NCI-H2107 treated with DMSO at 0.1 percent for 48 hours (cell line): ENCODE data around the gene NUP35.
"Not testable (repeated sequence)": the region's sequence is repeated elsewhere in the genome, so short reads cannot be mapped to it uniquely, and the experiment has no call there.

Source experiments
- DNase-seq: peaks from one replicate; lab custom pipeline; 2025; ENCODE audit not compliant: unreplicated experiment; lab: John Stamatoyannopoulos, UW

Gene NUP35

GRCh38 chr2:183134016-183134415, 9.8 kb downstream of the NUP35 start:
- no peak for DNase-seq

DNA sequence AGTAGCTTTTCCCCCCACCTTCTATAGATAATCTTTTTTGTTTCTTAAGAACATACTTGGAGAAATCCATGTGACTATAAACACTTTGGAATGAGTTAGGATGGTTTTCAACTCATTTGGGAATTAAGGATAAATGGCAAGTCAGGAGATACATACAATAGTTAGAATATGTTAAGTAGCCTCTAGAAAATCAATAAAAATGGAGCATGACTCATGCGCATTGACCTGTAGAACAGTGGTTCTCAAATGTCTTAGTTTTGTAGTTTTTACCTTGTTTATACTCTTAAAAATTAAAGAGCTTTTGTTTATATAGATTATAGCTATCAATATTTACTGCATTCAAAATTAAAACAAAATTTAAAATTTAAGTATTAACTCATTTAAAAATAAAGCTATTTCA, 24.7 kb downstream of the NUP35 start:
- no peak for DNase-seq

- DNase-seq = no peak
These were observed 25.2 kb downstream of the NUP35 start for GRCh38 chr2:183149489-183149888.

- not testable (repeated sequence) for DNase-seq
These were observed 28.0 kb downstream of the NUP35 start for GRCh38 chr2:183152280-183152679.

DNA sequence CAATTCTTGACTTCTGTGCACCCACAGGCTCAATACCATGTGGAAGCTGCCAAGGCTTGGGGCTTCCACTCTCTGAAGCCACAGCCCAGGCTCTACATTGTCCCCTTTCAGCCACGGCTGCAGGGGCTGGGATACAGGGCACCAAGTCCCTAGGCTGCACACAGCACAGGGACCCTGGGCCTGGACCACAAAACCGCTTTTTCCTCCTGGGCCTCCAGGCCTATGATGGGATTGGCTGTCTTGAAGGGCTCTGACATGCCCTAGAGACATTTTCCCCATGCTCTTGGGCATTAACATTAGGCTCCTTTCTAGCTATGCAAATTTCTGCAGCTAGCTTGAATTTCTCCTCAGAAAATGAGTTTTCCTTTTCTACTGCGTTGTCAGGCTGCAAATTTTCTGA, 29.7 kb downstream of the NUP35 start:
- no peak for DNase-seq

- not testable (repeated sequence) for DNase-seq
These were observed 30.5 kb downstream of the NUP35 start for GRCh38 chr2:183154772-183155171.

GRCh38 chr2:183157131-183157530, 32.9 kb downstream of the NUP35 start:
- DNase-seq = no peak

GRCh38 chr2:183162362-183162761, 38.1 kb downstream of the NUP35 start:
- no peak for DNase-seq

- DNase-seq = no peak
These were observed 39.8 kb downstream of the NUP35 start for GRCh38 chr2:183163821-183164649.

- DNase-seq = no peak
These were observed 40.4 kb downstream of the NUP35 start for GRCh38 chr2:183164650-183165015.

GRCh38 chr2:183166210-183166609, 42.0 kb downstream of the NUP35 start:
- no peak for DNase-seq

GRCh38 chr2:183166976-183167375, 42.7 kb downstream of the NUP35 start:
- not testable (repeated sequence) for DNase-seq

DNA sequence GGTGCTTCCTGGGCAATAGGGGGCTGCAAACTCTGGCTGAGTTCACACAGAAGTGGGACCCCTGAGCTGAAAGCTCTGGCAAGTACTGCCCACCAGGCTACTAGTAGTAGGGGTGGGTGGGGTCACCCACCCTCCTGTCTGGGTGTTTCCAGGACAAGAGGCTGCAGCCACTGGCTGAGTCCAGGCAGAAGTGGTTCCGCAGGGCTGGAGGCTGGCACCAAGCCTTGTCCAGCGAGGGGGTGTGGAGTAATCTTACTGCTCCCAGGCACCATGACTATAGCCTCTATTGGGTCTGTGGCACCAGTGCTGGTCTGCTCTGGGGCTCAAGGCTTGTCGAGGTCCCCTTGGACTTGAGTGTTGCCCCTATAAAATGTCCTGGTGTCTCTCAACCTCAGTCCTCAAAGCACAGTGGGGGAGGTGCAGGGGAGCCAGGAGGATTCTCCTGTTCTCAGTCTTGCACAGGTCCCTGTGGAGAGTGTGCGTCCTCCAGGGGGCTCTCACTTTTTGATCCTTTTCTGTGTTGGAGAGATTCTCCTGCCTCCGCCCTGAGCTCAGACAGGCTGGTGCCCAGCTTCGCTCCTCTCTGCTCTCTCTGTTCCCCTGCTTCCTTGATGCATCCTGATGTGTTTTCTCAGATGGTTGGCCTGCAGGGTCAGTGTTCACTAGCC, 48.1 kb downstream of the NUP35 start:
- no peak for DNase-seq

GRCh38 chr2:183179156-183179555, 54.9 kb downstream of the NUP35 start:
- DNase-seq = no peak

DNA sequence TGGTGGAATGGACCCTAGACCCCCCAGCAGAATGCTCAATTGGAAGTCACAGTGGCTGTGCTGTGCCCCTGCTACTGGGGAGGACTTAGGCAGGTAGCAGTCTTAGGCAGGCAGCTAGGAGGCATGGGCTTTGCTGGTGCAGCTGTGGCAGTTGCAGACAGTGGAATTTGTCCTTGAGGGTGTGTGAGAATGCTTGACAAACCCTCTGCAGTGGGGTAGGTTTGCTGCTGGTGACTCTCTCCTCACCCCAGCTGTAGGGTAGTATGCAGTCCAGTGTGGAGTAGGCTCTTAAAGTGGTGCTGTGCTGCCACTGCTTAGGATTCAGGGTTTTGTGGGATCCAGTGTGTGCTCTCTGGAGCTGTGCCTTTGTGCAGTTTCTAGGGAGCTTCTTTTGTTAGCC, 61.3 kb downstream of the NUP35 start:
- no peak for DNase-seq

GRCh38 chr2:183186296-183186695, 62.1 kb downstream of the NUP35 start:
- no peak for DNase-seq

GRCh38 chr2:183186766-183187165, 62.5 kb downstream of the NUP35 start:
- no peak for DNase-seq

DNA sequence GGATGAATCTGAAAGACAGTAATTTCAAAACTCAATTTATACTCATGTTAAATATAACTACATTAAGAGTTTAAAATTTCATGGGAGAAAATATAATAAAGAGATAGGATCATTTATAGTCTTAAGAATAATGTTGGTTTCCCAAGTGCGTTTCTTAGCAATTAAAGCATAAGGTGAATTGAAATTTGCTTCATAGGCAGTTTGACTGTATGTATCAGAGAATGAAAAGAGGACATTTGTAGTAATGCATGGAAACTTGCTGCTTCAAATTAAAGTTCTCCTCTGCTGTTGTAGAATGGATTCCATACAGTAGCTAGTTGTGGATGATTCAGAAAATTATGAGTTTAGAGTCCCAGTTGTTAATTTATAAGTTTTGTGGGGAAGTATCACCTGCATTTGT, 68.1 kb downstream of the NUP35 start:
- no peak for DNase-seq

DNA sequence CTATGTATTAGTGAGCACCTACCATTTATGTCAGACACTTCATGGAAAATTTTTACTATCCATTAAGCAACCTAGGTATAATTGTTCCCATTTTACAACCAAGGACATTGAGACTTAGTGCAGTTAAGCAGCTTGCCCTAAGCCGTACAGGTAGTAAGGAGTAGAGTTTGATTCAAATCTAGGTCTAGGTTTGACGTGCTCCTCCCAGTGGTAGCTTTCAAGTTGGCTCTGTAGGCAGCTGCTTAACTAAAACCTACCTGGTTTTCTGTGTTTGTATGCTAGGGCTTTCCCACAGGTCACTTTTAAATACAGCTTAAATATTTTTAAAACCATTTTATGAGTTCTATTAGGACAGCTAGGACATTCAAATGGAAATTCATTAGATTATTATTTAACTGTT, 69.7 kb downstream of the NUP35 start:
- no peak for DNase-seq

- no peak for DNase-seq
These were observed 71.2 kb downstream of the NUP35 start for GRCh38 chr2:183195397-183195796.

GRCh38 chr2:183195998-183196409, 71.8 kb downstream of the NUP35 start:
- no peak for DNase-seq

DNA sequence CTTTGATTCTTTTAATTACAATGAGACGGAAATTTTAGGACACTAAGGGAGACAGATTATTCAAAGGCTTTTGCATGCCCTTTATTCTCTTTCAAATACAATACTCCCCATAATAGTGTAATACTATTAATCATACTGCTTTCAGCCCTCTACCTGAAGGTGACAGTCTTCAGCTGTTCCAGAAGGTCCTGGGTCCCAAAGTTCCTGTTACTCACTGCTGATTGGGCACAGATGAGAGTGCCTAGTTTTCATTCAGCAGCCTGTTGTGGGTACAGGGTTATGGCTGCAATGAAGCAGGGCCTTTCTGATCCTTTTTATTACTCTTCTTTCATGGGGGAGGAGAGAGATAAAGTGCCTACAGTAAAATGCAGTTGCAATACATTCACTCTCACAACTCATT, 80.2 kb downstream of the NUP35 start:
- DNase-seq = no peak

DNA sequence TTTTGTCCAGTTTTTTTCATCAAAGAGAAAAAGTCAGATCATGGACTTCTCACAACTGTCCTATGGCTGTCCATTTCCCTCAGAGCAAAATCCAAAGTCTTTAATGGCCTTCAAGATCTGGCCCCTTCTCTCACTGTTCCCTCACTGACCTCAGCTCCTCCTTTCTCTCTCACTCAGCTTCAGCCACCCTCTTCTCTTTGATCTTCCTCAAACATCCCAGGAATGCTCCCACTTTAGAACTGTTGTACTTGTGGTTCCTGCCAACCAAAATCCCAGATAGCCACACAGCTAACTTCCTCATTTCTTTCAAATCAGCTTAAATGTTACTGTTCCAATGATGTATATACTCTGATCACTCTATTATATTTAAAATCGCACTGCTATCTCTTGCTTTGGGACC, 82.9 kb downstream of the NUP35 start:
- DNase-seq = no peak
